Muscle layer of duodenum (tissue), 2 donors: ENCODE measurements around the gene DAB1.

Source experiments
- H3K27ac ChIP-seq: one replicate; pipeline ENCODE4 v1.7.0; 2013; ENCODE audit warnings: mild to moderate bottlenecking, low read length
- H3K27me3 ChIP-seq: one replicate; pipeline ENCODE4 v1.7.0; 2013; ENCODE audit warnings: low read depth, mild to moderate bottlenecking, control low read depth, low read length
- H3K36me3 ChIP-seq, 2 donors: one replicate each; pipeline ENCODE4 v1.7.0; 2013; ENCODE audit warnings: low read length in 2 of 2, control low read depth in 1 of 2, mild to moderate bottlenecking in 1 of 2; ENCODE audit not compliant: insufficient read depth in 2 of 2, control insufficient read depth in 1 of 2
- H3K4me1 ChIP-seq, 2 donors: one replicate each; pipeline ENCODE4 v1.7.0; 2013; ENCODE audit warnings: low read length in 2 of 2, mild to moderate bottlenecking in 2 of 2, control low read depth in 1 of 2, moderate library complexity in 1 of 2; ENCODE audit not compliant: insufficient read depth in 2 of 2, control insufficient read depth in 1 of 2
- H3K4me3 ChIP-seq, 2 donors: one replicate each; pipeline ENCODE4 v1.7.0; 2013; ENCODE audit warnings: low read length in 2 of 2, low read depth in 1 of 2, mild to moderate bottlenecking in 1 of 2
- H3K9me3 ChIP-seq, 2 donors: one replicate each; pipeline ENCODE4 v1.7.0; 2013; ENCODE audit warnings: low read length in 2 of 2, control low read depth in 1 of 2, mild to moderate bottlenecking in 1 of 2; ENCODE audit not compliant: control insufficient read depth in 1 of 2
- donor health status: healthy.

Gene DAB1

GRCh38 chr1:57336793-57337192 is 87.1 kb downstream of the DAB1 start:
- no peaks in the 10 kb centered on the region for H3K36me3 ChIP-seq
- no peaks in the 10 kb centered on the region for H3K9me3 ChIP-seq
- H3K4me1 ChIP-seq: no peaks in the 10 kb centered on the region
- no peak overlapping the region for H3K27ac ChIP-seq
- H3K27me3 ChIP-seq: no peaks in the 10 kb centered on the region
- no peak overlapping the region for H3K4me3 ChIP-seq

GRCh38 chr1:57331620-57332019 is 92.2 kb downstream of the DAB1 start:
- H3K4me3 ChIP-seq: no peak overlapping the region
- no peaks in the 10 kb centered on the region for H3K9me3 ChIP-seq
- H3K27me3 ChIP-seq: no peaks in the 10 kb centered on the region
- no peaks in the 10 kb centered on the region for H3K36me3 ChIP-seq
- H3K27ac ChIP-seq: no peak overlapping the region
- H3K4me1 ChIP-seq: no peaks in the 10 kb centered on the region

GRCh38 chr1:57329937-57330336 is 93.9 kb downstream of the DAB1 start:
- no peak overlapping the region for H3K4me3 ChIP-seq
- no peaks in the 10 kb centered on the region for H3K4me1 ChIP-seq
- no peak overlapping the region for H3K27ac ChIP-seq
- no peaks in the 10 kb centered on the region for H3K27me3 ChIP-seq
- no peaks in the 10 kb centered on the region for H3K9me3 ChIP-seq
- H3K36me3 ChIP-seq: no peaks in the 10 kb centered on the region

GRCh38 chr1:57329001-57329527 is 94.8 kb downstream of the DAB1 start:
- no peaks in the 10 kb centered on the region for H3K36me3 ChIP-seq
- H3K27me3 ChIP-seq: no peaks in the 10 kb centered on the region
- no peaks in the 10 kb centered on the region for H3K4me1 ChIP-seq
- H3K27ac ChIP-seq: no peak overlapping the region
- no peak overlapping the region for H3K4me3 ChIP-seq
- H3K9me3 ChIP-seq: no peaks in the 10 kb centered on the region

- Histone ChIP-seq H3K4me3 (no peak overlapping the region), H3K36me3 (no peaks in the 10 kb centered on the region), H3K27me3 (no peaks in the 10 kb centered on the region), H3K27ac (no peak overlapping the region), H3K9me3 (no peaks in the 10 kb centered on the region), H3K4me1 (no peaks in the 10 kb centered on the region)
Measured at GRCh38 chr1:57327946-57328345, 95.9 kb downstream of the DAB1 start.

- Histone ChIP-seq H3K4me1 (no peaks in the 10 kb centered on the region), H3K27me3 (no peaks in the 10 kb centered on the region)
Measured at GRCh38 chr1:57327336-57327735, 96.5 kb downstream of the DAB1 start.

GRCh38 chr1:57325536-57325935 is 98.3 kb downstream of the DAB1 start:
- no peak overlapping the region for H3K4me3 ChIP-seq
- H3K9me3 ChIP-seq: no peaks in the 10 kb centered on the region
- no peaks in the 10 kb centered on the region for H3K36me3 ChIP-seq
- no peaks in the 10 kb centered on the region for H3K27me3 ChIP-seq
- no peak overlapping the region for H3K27ac ChIP-seq
- H3K4me1 ChIP-seq: no peaks in the 10 kb centered on the region

More at GRCh38 chr1:57327336-57327735, 96.5 kb downstream of the DAB1 start:
- Histone ChIP-seq H3K27ac (no peak overlapping the region), H3K4me3 (no peak overlapping the region), H3K9me3 (no peaks in the 10 kb centered on the region), H3K36me3 (no peaks in the 10 kb centered on the region)

GRCh38 chr1:57325117-57325516 is 98.7 kb downstream of the DAB1 start:
- Histone ChIP-seq H3K4me3 (no peak overlapping the region), H3K27ac (no peak overlapping the region), H3K4me1 (no peaks in the 10 kb centered on the region), H3K36me3 (no peaks in the 10 kb centered on the region), H3K9me3 (no peaks in the 10 kb centered on the region), H3K27me3 (no peaks in the 10 kb centered on the region)

GRCh38 chr1:57324388-57324787 is 99.5 kb downstream of the DAB1 start:
- no peak overlapping the region for H3K4me3 ChIP-seq
- H3K9me3 ChIP-seq: no peaks in the 10 kb centered on the region
- H3K4me1 ChIP-seq: no peaks in the 10 kb centered on the region
- no peaks in the 10 kb centered on the region for H3K36me3 ChIP-seq
- H3K27ac ChIP-seq: no peak overlapping the region
- no peaks in the 10 kb centered on the region for H3K27me3 ChIP-seq

GRCh38 chr1:57321776-57322175 is 102.1 kb downstream of the DAB1 start:
- H3K36me3 ChIP-seq: no peaks in the 10 kb centered on the region
- no peaks in the 10 kb centered on the region for H3K4me1 ChIP-seq
- no peak overlapping the region for H3K4me3 ChIP-seq
- no peak overlapping the region for H3K27ac ChIP-seq
- no peaks in the 10 kb centered on the region for H3K27me3 ChIP-seq
- H3K9me3 ChIP-seq: no peaks in the 10 kb centered on the region

GRCh38 chr1:57319791-57320190 is 104.1 kb downstream of the DAB1 start:
- no peak overlapping the region for H3K4me3 ChIP-seq
- no peaks in the 10 kb centered on the region for H3K4me1 ChIP-seq
- no peaks in the 10 kb centered on the region for H3K27me3 ChIP-seq
- H3K36me3 ChIP-seq: no peaks in the 10 kb centered on the region
- H3K9me3 ChIP-seq: no peaks in the 10 kb centered on the region
- no peak overlapping the region for H3K27ac ChIP-seq

GRCh38 chr1:57319165-57319564 is 104.7 kb downstream of the DAB1 start:
- Histone ChIP-seq H3K9me3 (no peaks in the 10 kb centered on the region), H3K4me3 (no peak overlapping the region), H3K36me3 (no peaks in the 10 kb centered on the region), H3K27ac (no peak overlapping the region), H3K4me1 (no peaks in the 10 kb centered on the region), H3K27me3 (no peaks in the 10 kb centered on the region)
